ENCODE data around the gene C1S.

The C1S gene

GRCh38 chr12:7092229-7092985 lies 31.9 kb downstream of the C1S start, which contains the start of gene C1R:
C1R (minus strand) TSS chr12:7092445; CDS start chr12:7092388, 57 bp downstream.
- 37 to 60% methylated on average over 7 to 9 of the region's 16 CpGs for WGBS, 2 experiments (ENCODE audit: insufficient coverage in 2 of 2)
- Histone ChIP-seq H3K36me3 (ENCODE audit: control insufficient read depth, insufficient read depth, low read length) (no peaks in the 10 kb centered on the region), H3K27ac (ENCODE audit: low read depth, low read length, severe bottlenecking) (no peak within 1 kb of the TSS), H3K4me3 (ENCODE audit: extremely low read depth, insufficient read depth, low read length, poor library complexity, severe bottlenecking) (no peak within 1 kb of the TSS), H3K4me1 (ENCODE audit: control insufficient read depth, insufficient read depth, low read length, poor library complexity, severe bottlenecking) (no peaks in the 10 kb centered on the region), H3K9me3 (ENCODE audit: control insufficient read depth, low read length) (no peaks in the 10 kb centered on the region)

DNA sequence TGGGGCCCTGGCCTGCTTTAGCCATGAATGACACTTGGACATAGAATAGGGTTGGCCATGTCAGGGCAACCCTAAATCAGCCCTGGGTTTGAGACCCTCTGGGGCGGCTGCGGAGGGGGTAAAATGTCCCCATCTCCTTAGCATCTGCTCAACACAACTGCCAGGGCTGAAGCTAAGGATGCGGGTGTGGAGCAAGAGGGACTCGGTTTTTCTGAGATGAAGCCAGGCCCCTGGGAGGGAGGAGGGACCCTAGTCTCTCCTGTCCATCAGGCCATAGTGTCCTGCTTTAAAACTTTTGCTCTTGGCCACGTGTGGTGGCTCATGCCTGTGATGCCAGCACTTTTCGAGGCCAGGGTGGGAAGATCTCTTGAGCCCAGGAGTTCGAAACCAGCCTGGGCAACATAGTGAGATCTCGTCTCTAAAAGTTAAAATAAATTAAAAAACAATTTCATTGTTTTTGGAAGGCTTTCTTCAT lies 32.5 kb downstream of the C1S start:
- no peak overlapping the region for H3K27ac ChIP-seq (ENCODE audit: low read depth, low read length, severe bottlenecking)
- no peaks in the 10 kb centered on the region for H3K9me3 ChIP-seq (ENCODE audit: control insufficient read depth, low read length)
- H3K36me3 ChIP-seq (ENCODE audit: control insufficient read depth, insufficient read depth, low read length): no peaks in the 10 kb centered on the region
- no peak overlapping the region for H3K4me3 ChIP-seq (ENCODE audit: extremely low read depth, insufficient read depth, low read length, poor library complexity, severe bottlenecking)
- H3K4me1 ChIP-seq (ENCODE audit: control insufficient read depth, insufficient read depth, low read length, poor library complexity, severe bottlenecking): no peaks in the 10 kb centered on the region
- 84 to 87% methylated on average over 5 of the region's 8 CpGs for WGBS, 2 experiments (ENCODE audit: insufficient coverage in 2 of 2)

DNA sequence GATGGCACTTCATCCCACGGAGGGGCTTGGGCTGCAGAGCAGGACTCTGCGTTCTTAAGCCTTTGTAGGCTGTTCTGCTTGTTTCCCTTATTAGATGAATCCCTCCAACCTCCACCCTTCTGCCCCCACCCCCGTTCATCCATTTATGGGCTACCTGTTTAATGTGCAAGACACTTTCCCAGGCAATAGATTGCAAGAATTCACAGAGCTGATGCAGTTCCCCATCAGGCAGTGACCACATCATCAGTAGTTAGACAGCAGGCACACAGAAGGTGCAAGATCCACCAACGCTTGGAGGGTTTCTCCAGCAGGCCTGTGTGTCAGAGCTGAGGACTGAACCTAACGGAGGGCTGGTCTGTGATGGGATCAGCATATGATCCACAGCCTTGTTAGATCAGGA lies 33.0 kb downstream of the C1S start:
- no peak overlapping the region for H3K4me3 ChIP-seq (ENCODE audit: extremely low read depth, insufficient read depth, low read length, poor library complexity, severe bottlenecking)
- 89 to 94% methylated on average over 5 of the region's 5 CpGs for WGBS, 2 experiments (ENCODE audit: insufficient coverage in 2 of 2)
- H3K9me3 ChIP-seq (ENCODE audit: control insufficient read depth, low read length): no peaks in the 10 kb centered on the region
- H3K27ac ChIP-seq (ENCODE audit: low read depth, low read length, severe bottlenecking): no peak overlapping the region
- no peaks in the 10 kb centered on the region for H3K36me3 ChIP-seq (ENCODE audit: control insufficient read depth, insufficient read depth, low read length)
- no peaks in the 10 kb centered on the region for H3K4me1 ChIP-seq (ENCODE audit: control insufficient read depth, insufficient read depth, low read length, poor library complexity, severe bottlenecking)

- Histone ChIP-seq H3K9me3 (ENCODE audit: control insufficient read depth, low read length) (no peaks in the 10 kb centered on the region), H3K4me3 (ENCODE audit: extremely low read depth, insufficient read depth, low read length, poor library complexity, severe bottlenecking) (no peak overlapping the region), H3K36me3 (ENCODE audit: control insufficient read depth, insufficient read depth, low read length) (no peaks in the 10 kb centered on the region), H3K4me1 (ENCODE audit: control insufficient read depth, insufficient read depth, low read length, poor library complexity, severe bottlenecking) (no peaks in the 10 kb centered on the region), H3K27ac (ENCODE audit: low read depth, low read length, severe bottlenecking) (no peak overlapping the region)
- 87 to 96% methylated on average over 7 to 10 of the region's 10 CpGs for WGBS, 2 experiments (ENCODE audit: insufficient coverage in 2 of 2)
Measured at GRCh38 chr12:7093892-7094291, 33.4 kb downstream of the C1S start.

- H3K9me3 ChIP-seq (ENCODE audit: control insufficient read depth, low read length): no peaks in the 10 kb centered on the region
- no peak overlapping the region for H3K27ac ChIP-seq (ENCODE audit: low read depth, low read length, severe bottlenecking)
- WGBS, 2 experiments (ENCODE audit: insufficient coverage in 2 of 2): 94 to 95% methylated on average over 21 to 22 of the region's 26 CpGs
- H3K4me3 ChIP-seq (ENCODE audit: extremely low read depth, insufficient read depth, low read length, poor library complexity, severe bottlenecking): no peak overlapping the region
- H3K36me3 ChIP-seq (ENCODE audit: control insufficient read depth, insufficient read depth, low read length): peaks cover 5% of the 10 kb centered on the region
- no peaks in the 10 kb centered on the region for H3K4me1 ChIP-seq (ENCODE audit: control insufficient read depth, insufficient read depth, low read length, poor library complexity, severe bottlenecking)
Measured at GRCh38 chr12:7096006-7096932, 35.8 kb downstream of the C1S start.

- Histone ChIP-seq H3K9me3 (ENCODE audit: control insufficient read depth, low read length) (no peaks in the 10 kb centered on the region), H3K4me1 (ENCODE audit: control insufficient read depth, insufficient read depth, low read length, poor library complexity, severe bottlenecking) (no peaks in the 10 kb centered on the region), H3K27ac (ENCODE audit: low read depth, low read length, severe bottlenecking) (no peak overlapping the region), H3K4me3 (ENCODE audit: extremely low read depth, insufficient read depth, low read length, poor library complexity, severe bottlenecking) (no peak overlapping the region), H3K36me3 (ENCODE audit: control insufficient read depth, insufficient read depth, low read length) (peaks cover 5% of the 10 kb centered on the region)
- WGBS, 2 experiments (ENCODE audit: insufficient coverage in 2 of 2): 91 to 95% methylated on average over 18 of the region's 19 CpGs
Measured at GRCh38 chr12:7096979-7097378, 36.5 kb downstream of the C1S start.

- Histone ChIP-seq H3K4me1 (ENCODE audit: control insufficient read depth, insufficient read depth, low read length, poor library complexity, severe bottlenecking) (no peaks in the 10 kb centered on the region), H3K36me3 (ENCODE audit: control insufficient read depth, insufficient read depth, low read length) (peaks cover 5% of the 10 kb centered on the region)
Measured at GRCh38 chr12:7099290-7099996, 38.9 kb downstream of the C1S start.

GRCh38 chr12:7100239-7100638 lies 39.7 kb downstream of the C1S start:
- peaks cover 5% of the 10 kb centered on the region for H3K36me3 ChIP-seq (ENCODE audit: control insufficient read depth, insufficient read depth, low read length)
- H3K9me3 ChIP-seq (ENCODE audit: control insufficient read depth, low read length): no peaks in the 10 kb centered on the region
- WGBS, 2 experiments (ENCODE audit: insufficient coverage in 2 of 2): 96 to 100% methylated on average over 1 to 3 of the region's 4 CpGs
- no peak overlapping the region for H3K4me3 ChIP-seq (ENCODE audit: extremely low read depth, insufficient read depth, low read length, poor library complexity, severe bottlenecking)
- H3K27ac ChIP-seq (ENCODE audit: low read depth, low read length, severe bottlenecking): no peak overlapping the region
- no peaks in the 10 kb centered on the region for H3K4me1 ChIP-seq (ENCODE audit: control insufficient read depth, insufficient read depth, low read length, poor library complexity, severe bottlenecking)

More at GRCh38 chr12:7099290-7099996, 38.9 kb downstream of the C1S start:
- Histone ChIP-seq H3K4me3 (ENCODE audit: extremely low read depth, insufficient read depth, low read length, poor library complexity, severe bottlenecking) (no peak overlapping the region), H3K9me3 (ENCODE audit: control insufficient read depth, low read length) (no peaks in the 10 kb centered on the region), H3K27ac (ENCODE audit: low read depth, low read length, severe bottlenecking) (no peak overlapping the region)
- WGBS, 2 experiments (ENCODE audit: insufficient coverage in 2 of 2): 86 to 92% methylated on average over 8 to 9 of the region's 9 CpGs

DNA sequence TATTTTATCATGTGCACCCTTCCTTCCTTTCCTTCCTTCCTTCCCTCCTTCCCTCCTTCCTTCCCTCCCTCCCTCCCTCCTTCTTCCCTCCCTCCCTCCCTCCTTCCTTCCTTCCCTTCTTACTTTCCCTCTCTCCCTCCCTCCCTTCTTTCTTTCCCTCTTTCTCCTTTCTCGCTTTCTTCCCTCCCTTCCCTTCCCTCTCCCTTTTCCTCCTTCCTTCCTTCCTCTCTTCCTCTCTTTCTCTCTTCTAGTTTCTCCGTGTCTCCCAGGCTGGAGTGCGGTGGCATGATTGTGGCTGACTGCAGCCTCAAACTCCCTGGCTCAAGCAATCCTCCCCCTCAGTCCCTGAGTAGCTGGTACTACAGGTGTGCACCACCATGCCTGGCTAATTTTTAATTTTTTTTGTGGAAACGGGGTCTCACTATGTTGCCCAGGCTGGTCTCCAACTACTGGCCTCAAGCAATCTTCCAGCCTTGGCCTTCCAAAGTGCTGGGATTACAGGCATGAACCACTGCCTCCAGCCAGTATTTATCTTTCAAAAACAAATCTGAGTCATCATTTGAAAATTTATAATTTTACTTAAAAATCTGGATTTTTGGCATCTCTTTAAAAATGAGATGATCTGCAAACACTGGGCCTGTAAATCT lies 40.7 kb downstream of the C1S start:
- Histone ChIP-seq H3K4me3 (ENCODE audit: extremely low read depth, insufficient read depth, low read length, poor library complexity, severe bottlenecking) (no peak overlapping the region), H3K27ac (ENCODE audit: low read depth, low read length, severe bottlenecking) (no peak overlapping the region), H3K9me3 (ENCODE audit: control insufficient read depth, low read length) (peaks cover 8% of the 10 kb centered on the region), H3K36me3 (ENCODE audit: control insufficient read depth, insufficient read depth, low read length) (peaks cover 5% of the 10 kb centered on the region), H3K4me1 (ENCODE audit: control insufficient read depth, insufficient read depth, low read length, poor library complexity, severe bottlenecking) (no peaks in the 10 kb centered on the region)
- WGBS, 2 experiments (ENCODE audit: insufficient coverage in 2 of 2): 88 to 90% methylated on average over 3 to 4 of the region's 4 CpGs

DNA sequence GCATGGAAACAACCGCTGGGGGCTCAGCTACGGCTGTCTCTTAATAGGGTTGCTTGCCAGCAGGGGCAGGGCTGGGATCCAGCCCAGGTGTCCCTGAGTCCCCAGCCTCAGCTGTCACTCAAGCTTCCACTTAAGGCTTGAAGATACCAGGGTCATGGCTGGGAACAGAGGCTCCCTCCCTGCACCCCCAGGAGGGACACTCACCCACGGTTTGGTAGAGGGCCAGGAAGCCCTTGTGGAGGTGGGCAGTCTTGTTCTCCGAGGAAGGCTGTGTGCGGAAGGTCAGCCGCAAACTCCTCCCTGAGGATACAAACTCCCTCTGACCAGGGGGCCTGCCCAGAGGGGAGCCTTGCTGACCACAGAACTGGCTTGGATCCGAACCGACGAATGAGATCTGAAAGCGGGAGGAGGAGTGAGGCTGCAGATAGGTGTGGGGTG lies 41.2 kb downstream of the C1S start:
- whole genome bisulfite sequencing, 2 experiments (ENCODE audit: insufficient coverage in 2 of 2): 80 to 95% methylated on average over 6 to 9 of the region's 10 CpGs

More for the DNA sequence above, 41.2 kb downstream of the C1S start:
- no peaks in the 10 kb centered on the region for H3K4me1 ChIP-seq (ENCODE audit: control insufficient read depth, insufficient read depth, low read length, poor library complexity, severe bottlenecking)
- no peak overlapping the region for H3K27ac ChIP-seq (ENCODE audit: low read depth, low read length, severe bottlenecking)
- H3K9me3 ChIP-seq (ENCODE audit: control insufficient read depth, low read length): peaks cover 11% of the 10 kb centered on the region
- no peak overlapping the region for H3K4me3 ChIP-seq (ENCODE audit: extremely low read depth, insufficient read depth, low read length, poor library complexity, severe bottlenecking)
- H3K36me3 ChIP-seq (ENCODE audit: control insufficient read depth, insufficient read depth, low read length): peaks cover 5% of the 10 kb centered on the region
